Measurements from ENCODE around the gene LRRC4C.

DNA sequence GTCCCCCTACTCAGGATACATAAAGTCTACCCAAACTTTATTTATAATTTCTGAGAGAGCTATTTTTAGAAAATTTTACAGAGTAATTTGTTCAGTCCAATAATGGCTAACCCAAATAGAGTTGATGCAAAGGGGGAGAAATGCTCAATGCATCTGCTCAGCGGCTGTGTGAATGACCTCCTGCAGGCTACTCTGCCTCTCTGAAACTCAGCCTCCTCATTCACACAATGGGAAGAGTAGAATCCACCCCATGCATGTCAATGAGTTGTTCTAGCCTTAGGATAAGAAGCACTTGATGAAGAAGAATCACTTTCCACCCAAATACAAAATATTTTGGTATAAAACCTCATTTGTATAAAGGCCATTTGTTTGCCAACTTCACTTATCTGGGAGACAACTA lies 1204.0 kb downstream of the LRRC4C start:
- no peak for TF ChIP-seq CTCF (IDR thresholded peaks at IDR 0.05)
- no peak for TF ChIP-seq POLR2AphosphoS5 (IDR thresholded peaks at IDR 0.05; ENCODE audit: low read depth, low read length)
- TF ChIP-seq SIN3A (IDR thresholded peaks at IDR 0.05; ENCODE audit: borderline replicate concordance, insufficient read depth, low read depth, low read length) = no peak

Measured in Panc1 (cell line).